ENCODE results near the gene FOXP1. TPM values are rescaled to one million over a fixed set of nuclear protein-coding genes. Genes with fewer than 3 reads are reported as not detected.
"Not testable (repeated sequence)": the region's sequence is repeated elsewhere in the genome, so short reads cannot be mapped to it uniquely, and the experiment has no call there.

FOXP1 gene
- total RNA-seq, 1 experiment from 2014 or later, result 24.8 TPM

DNA sequence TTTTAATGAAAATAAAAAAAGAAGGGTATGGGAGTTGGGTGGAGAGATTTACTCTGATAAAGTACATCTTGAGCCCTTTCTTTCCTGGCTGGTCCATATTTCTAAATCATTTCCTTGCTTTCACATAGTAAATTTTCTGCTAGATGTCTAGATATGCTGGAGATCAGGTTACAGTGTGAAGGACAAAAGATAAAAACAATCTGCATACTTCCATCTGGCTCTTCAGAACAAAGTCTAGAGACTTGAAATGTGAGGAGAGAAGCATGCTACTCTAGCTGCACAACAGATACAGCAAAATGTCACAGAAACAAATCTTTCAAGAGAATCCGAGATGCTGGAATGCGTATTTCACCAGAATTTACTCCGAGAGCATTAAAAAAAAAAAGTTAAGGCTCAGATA is 42.2 kb downstream of the FOXP1 start:
- H3K27ac ChIP-seq, result no peak overlapping the region
- no peak for DNase-seq
- no peak overlapping the region for H3K4me3 ChIP-seq
- H3K9me3 ChIP-seq (replicated peaks), result no peaks in the 10 kb centered on the region
- H3K36me3 ChIP-seq, result no peaks in the 10 kb centered on the region
- H3K4me1 ChIP-seq, result no peaks in the 10 kb centered on the region
- H3K27me3 ChIP-seq, result no peaks in the 10 kb centered on the region

DNA sequence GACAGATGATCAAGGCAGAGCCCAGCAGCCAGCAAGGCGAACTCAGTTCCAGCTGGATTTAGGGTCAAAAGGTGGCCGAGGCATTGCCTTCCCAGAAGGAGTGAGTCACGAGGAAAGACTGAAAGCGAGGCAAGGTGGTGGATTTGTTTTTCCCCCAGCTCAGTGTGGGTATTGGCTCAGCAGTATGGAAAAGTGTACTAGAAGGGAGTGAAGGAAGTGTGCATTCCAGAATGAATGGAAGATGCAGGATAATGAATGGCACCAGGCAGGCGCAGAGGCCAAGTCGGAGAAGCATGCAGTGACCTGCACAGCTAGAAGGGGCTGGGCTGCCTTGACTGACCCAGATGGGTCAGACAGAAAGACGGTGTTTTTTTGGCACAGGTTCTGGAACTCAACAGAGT is 46.3 kb downstream of the FOXP1 start:
- peak; percentile 4 to 23 for DNase-seq
- Histone ChIP-seq H3K36me3 (no peaks in the 10 kb centered on the region), H3K4me1 (no peaks in the 10 kb centered on the region), H3K4me3 (no peak overlapping the region), H3K27ac (no peak overlapping the region), H3K9me3 (replicated peaks) (no peaks in the 10 kb centered on the region), H3K27me3 (no peaks in the 10 kb centered on the region)

DNA sequence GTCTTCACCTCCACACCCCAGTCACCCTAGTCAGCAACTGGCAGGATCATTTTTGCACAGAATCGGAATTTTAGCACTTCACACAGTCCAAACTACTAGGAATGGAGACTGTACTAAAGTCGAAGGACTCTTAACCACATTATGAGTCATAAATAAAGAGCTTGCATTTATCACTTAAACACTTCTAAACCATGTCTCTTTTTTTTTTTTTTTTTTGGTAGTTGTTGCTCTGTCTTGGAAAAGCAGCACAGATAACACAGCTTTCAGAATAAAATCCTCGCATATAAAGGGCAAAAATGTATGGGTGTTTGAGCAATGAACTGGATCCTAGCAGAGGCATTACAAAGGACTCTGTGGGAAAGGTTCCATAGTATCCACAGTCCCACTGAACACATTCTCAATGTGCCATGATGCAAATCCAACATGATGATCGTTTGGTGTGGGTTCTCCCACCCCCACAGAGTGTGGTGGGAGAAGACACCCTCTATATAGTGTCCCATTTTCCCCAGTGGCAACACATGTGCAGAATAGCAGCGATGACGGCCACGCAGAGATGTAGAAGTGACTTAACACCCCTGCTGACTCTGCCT is 47.1 kb downstream of the FOXP1 start:
- H3K27ac ChIP-seq, result no peak overlapping the region

DNA sequence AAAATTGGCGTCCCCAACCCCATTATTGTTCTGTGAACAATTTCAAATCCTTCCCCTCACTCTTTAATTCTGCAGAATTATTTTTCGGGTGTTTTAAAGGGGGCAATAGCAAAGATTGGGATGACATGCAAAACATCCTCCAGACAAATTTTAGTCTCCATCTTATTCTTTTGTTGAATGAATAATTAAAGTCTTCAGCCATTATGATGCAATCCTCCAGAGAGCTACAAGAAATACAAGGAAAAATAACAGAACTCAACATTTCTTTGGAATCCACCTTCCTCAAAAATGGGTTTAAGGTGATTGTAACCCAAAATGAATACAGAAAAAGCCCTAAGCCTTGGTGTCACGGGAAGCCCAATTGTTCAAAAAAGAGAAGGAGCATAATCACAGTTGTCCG is 49.9 kb downstream of the FOXP1 start:
- no peak overlapping the region for H3K27ac ChIP-seq
- no peak for DNase-seq

More for the DNA sequence above, 47.1 kb downstream of the FOXP1 start:
- no peaks in the 10 kb centered on the region for H3K36me3 ChIP-seq
- H3K9me3 ChIP-seq (replicated peaks), result no peaks in the 10 kb centered on the region
- H3K27me3 ChIP-seq, result no peaks in the 10 kb centered on the region
- H3K4me1 ChIP-seq, result no peaks in the 10 kb centered on the region
- DNase-seq, result peak in 1 of 2 experiments; percentile 1
- H3K4me3 ChIP-seq, result no peak overlapping the region

GRCh38 chr3:71532639-71533395 is 50.7 kb downstream of the FOXP1 start:
- H3K27ac ChIP-seq, result no peak overlapping the region
- H3K36me3 ChIP-seq, result no peaks in the 10 kb centered on the region
- no peaks in the 10 kb centered on the region for H3K4me1 ChIP-seq
- H3K27me3 ChIP-seq, result no peaks in the 10 kb centered on the region
- DNase-seq, result no peak
- no peaks in the 10 kb centered on the region for H3K9me3 ChIP-seq (replicated peaks)
- no peak overlapping the region for H3K4me3 ChIP-seq

More for the DNA sequence above, 49.9 kb downstream of the FOXP1 start:
- Histone ChIP-seq H3K4me3 (no peak overlapping the region), H3K9me3 (replicated peaks) (no peaks in the 10 kb centered on the region), H3K4me1 (no peaks in the 10 kb centered on the region), H3K36me3 (no peaks in the 10 kb centered on the region), H3K27me3 (no peaks in the 10 kb centered on the region)

DNA sequence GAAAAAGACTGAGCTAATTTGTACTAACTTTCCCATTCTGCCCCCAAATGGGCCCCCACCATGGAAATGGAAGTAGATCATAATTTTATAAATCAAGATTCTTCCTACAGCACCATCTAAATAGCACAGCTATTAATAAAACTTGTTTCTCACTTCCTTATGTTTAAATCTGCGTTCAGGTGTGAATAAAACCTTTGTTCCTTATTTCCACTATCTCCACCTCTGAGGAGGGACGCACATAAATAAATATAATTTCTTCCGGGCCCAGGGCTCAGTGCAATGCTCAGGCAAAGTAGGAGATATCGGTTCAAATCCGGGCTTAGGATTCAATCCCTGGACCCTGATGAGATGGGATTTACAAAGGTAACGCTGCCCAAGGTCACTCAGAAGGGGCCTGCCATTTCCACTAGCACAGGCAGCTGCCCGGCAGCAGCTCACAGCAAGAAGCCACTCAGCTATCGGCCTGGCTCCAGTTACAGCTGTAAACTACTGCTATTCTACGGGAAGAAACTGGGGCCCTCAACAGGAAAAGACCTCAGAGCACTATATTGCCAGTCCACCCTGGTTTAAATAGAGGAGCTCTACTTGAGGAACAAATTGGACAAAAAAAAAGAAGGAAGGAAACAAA is 52.5 kb downstream of the FOXP1 start:
- no peaks in the 10 kb centered on the region for H3K27me3 ChIP-seq
- H3K36me3 ChIP-seq, result no peaks in the 10 kb centered on the region
- H3K9me3 ChIP-seq (replicated peaks), result no peaks in the 10 kb centered on the region
- no peak overlapping the region for H3K4me3 ChIP-seq
- no peaks in the 10 kb centered on the region for H3K4me1 ChIP-seq
- no peak for DNase-seq
- no peak overlapping the region for H3K27ac ChIP-seq

- no peaks in the 10 kb centered on the region for H3K36me3 ChIP-seq
- no peak overlapping the region for H3K4me3 ChIP-seq
- no peaks in the 10 kb centered on the region for H3K4me1 ChIP-seq
- no peak overlapping the region for H3K27ac ChIP-seq
- H3K27me3 ChIP-seq, result no peaks in the 10 kb centered on the region
- no peaks in the 10 kb centered on the region for H3K9me3 ChIP-seq (replicated peaks)
- DNase-seq, result no peak
These were observed 54.7 kb downstream of the FOXP1 start for GRCh38 chr3:71528816-71529215.

DNA sequence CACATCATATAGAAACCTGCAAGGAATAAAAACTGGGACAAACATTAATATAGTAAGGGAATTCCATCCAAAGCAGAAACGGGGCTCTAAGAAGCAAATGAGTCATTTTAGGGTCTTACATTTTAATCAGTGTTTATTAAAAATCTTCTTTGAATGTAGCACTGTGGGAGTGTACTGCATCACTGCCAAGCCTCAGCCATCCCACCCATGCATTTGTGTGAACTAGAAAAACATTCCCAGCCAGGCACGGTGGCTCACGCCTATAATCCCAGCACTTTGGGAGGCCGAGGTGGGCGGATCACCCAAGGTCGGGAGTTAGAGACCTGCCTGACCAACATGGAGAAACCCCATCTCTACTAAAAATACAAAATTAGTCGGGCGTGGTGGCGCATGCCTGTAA is 57.1 kb downstream of the FOXP1 start:
- DNase-seq; H3K4me1 ChIP-seq; H3K36me3 ChIP-seq; H3K27ac ChIP-seq; H3K27me3 ChIP-seq; H3K4me3 ChIP-seq; H3K9me3 ChIP-seq (replicated peaks): not testable (repeated sequence)

GRCh38 chr3:71525391-71525790 is 58.1 kb downstream of the FOXP1 start:
- Histone ChIP-seq H3K4me3 (no peak overlapping the region), H3K9me3 (replicated peaks) (no peaks in the 10 kb centered on the region), H3K27me3 (no peaks in the 10 kb centered on the region), H3K36me3 (no peaks in the 10 kb centered on the region), H3K27ac (no peak overlapping the region), H3K4me1 (no peaks in the 10 kb centered on the region)
- DNase-seq, result no peak

DNA sequence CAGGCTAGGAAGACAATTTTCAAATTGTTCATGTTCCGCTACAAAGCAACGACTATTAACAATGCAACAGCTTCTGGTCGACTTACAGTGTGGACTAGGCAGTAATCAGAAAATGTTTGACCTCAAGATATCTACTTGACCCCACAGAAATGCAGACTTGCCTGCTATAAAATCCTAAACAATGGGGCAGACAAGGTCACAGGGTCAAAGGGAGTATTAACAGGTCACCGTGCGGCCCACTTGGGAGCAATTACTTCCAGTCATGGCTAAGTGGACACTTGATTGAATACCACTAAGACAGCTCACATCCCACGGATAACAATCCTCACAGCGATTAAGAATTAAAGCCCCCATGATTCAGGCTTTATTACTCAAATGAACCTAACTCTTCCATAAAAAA is 58.9 kb downstream of the FOXP1 start:
- no peak overlapping the region for H3K27ac ChIP-seq
- H3K27me3 ChIP-seq, result no peaks in the 10 kb centered on the region
- no peak for DNase-seq
- no peaks in the 10 kb centered on the region for H3K9me3 ChIP-seq (replicated peaks)
- H3K4me3 ChIP-seq, result no peak overlapping the region
- H3K36me3 ChIP-seq, result no peaks in the 10 kb centered on the region
- H3K4me1 ChIP-seq, result no peaks in the 10 kb centered on the region

GRCh38 chr3:71523628-71524027 is 59.9 kb downstream of the FOXP1 start:
- DNase-seq, result no peak
- Histone ChIP-seq H3K27me3 (no peaks in the 10 kb centered on the region), H3K4me3 (no peak overlapping the region), H3K9me3 (replicated peaks) (no peaks in the 10 kb centered on the region), H3K27ac (no peak overlapping the region), H3K36me3 (no peaks in the 10 kb centered on the region), H3K4me1 (no peaks in the 10 kb centered on the region)

- no peak overlapping the region for H3K27ac ChIP-seq
- no peaks in the 10 kb centered on the region for H3K27me3 ChIP-seq
- no peak overlapping the region for H3K4me3 ChIP-seq
- no peaks in the 10 kb centered on the region for H3K36me3 ChIP-seq
- H3K4me1 ChIP-seq, result no peaks in the 10 kb centered on the region
- H3K9me3 ChIP-seq (replicated peaks), result no peaks in the 10 kb centered on the region
- DNase-seq, result no peak
These were observed 61.3 kb downstream of the FOXP1 start for GRCh38 chr3:71521940-71522876.

GRCh38 chr3:71521021-71521352 is 62.5 kb downstream of the FOXP1 start:
- H3K4me1 ChIP-seq, result no peaks in the 10 kb centered on the region
- H3K36me3 ChIP-seq, result no peaks in the 10 kb centered on the region
- no peaks in the 10 kb centered on the region for H3K9me3 ChIP-seq (replicated peaks)
- no peak for DNase-seq
- no peaks in the 10 kb centered on the region for H3K27me3 ChIP-seq
- H3K27ac ChIP-seq, result no peak overlapping the region
- no peak overlapping the region for H3K4me3 ChIP-seq

- Histone ChIP-seq H3K9me3 (replicated peaks) (no peaks in the 10 kb centered on the region), H3K4me3 (no peak overlapping the region), H3K4me1 (no peaks in the 10 kb centered on the region), H3K27me3 (no peaks in the 10 kb centered on the region), H3K27ac (no peak overlapping the region), H3K36me3 (no peaks in the 10 kb centered on the region)
- DNase-seq, result no peak
These were observed 63.1 kb downstream of the FOXP1 start for GRCh38 chr3:71520161-71521020.
